NB4 (cell line): ENCODE results near the gene PIAS1.

Experiments used
- DNase-seq: peaks from one replicate; pipeline ENCODE4 v3.0.0; 2010; ENCODE audit warnings: low read depth
- H3K4me3 ChIP-seq: one replicate; pipeline ENCODE4 v1.5.1; 2011; ENCODE audit warnings: mild to moderate bottlenecking, low read depth, low read length, moderate library complexity
- CTCF ChIP-seq: IDR thresholded peaks from one replicate; pipeline ENCODE4 v1.5.1; 2012; ENCODE audit warnings: low read depth, low read length
- MYC ChIP-seq: IDR thresholded peaks from 2 replicates; pipeline ENCODE4 v1.6.1; 2011; ENCODE audit warnings: low read depth, low read length
- POLR2A ChIP-seq: IDR thresholded peaks from 2 replicates; pipeline ENCODE4 v1.6.1; 2011; ENCODE audit warnings: mild to moderate bottlenecking; ENCODE audit not compliant: insufficient read length; ENCODE audit errors: extremely low read depth
- TF ChIP-seq, protein P1 (sequence below): IDR thresholded peaks from 2 replicates; pipeline ENCODE4 v1.6.1; 2011; ENCODE audit warnings: low read depth, low read length

Gene PIAS1

DNA sequence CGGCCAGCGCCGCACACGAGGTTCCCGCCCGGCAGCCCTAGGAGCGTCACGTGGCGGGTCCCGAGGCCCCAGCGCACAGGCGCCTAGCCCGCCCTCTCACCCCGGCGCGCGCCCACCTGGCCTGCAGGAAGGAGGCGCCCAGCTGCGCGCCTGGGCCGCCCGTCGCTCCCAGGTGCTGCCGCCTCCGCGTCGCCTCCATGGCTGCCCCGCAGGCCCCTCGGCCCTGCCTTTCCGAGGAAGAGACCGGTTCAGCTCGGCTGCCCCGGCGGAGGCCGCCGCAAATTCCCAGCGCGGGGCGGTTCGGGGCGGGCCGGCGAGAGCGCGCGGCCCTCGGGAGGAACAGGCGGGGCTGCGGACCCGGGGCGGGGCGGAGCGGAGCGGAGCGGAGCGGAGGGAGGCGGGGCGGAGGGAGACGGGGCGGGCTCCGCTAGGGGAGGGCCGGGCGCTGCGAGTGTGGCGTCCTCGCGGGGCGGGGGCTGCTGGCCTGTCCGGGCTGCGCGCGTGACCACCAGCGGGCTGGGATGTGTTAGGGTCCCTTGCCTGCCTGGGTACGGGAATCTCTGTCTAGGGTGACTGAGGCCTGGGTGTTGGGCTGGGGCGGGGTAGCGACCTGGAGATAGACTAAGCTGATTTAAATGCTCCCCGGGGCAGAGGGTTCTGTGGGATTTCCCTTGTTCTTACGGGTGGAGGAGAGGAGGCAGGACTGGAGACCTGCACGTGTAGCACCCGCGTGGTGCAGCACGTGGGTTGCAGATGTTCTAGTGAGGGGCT lies 175.5 kb downstream of the PIAS1 start, which contains the start of gene CLN6:
CLN6 (minus strand) TSS at position 343 of the 771 bp plus-strand sequence; CDS start at position 199, 144 bp downstream.
- peak; percentile 86 for DNase-seq
- H3K4me3 ChIP-seq: peak within 1 kb of the TSS; percentile 83
- TF ChIP-seq MYC (peak; percentile 100), POLR2A (peak; percentile 79), CTCF (no peak)
- TF ChIP-seq, protein P1, sequence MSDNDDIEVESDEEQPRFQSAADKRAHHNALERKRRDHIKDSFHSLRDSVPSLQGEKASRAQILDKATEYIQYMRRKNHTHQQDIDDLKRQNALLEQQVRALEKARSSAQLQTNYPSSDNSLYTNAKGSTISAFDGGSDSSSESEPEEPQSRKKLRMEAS: peak; percentile 100

- no peak for TF ChIP-seq CTCF
- no peak for TF ChIP-seq POLR2A
- no peak for TF ChIP-seq MYC
- TF ChIP-seq, protein P1: no peak
- DNase-seq: peak; percentile 23
- peak overlapping the region; percentile 66 for H3K4me3 ChIP-seq
Measured at GRCh38 chr15:68230157-68231100, 176.3 kb downstream of the PIAS1 start.

- no peak overlapping the region for H3K4me3 ChIP-seq
- TF ChIP-seq, protein P1: no peak
- TF ChIP-seq MYC (no peak), CTCF (no peak), POLR2A (no peak)
- DNase-seq: no peak
Measured at GRCh38 chr15:68231102-68231818, 177.1 kb downstream of the PIAS1 start.

- H3K4me3 ChIP-seq: no peak overlapping the region
- TF ChIP-seq, protein P1: no peak
- DNase-seq: peak; percentile 51
Measured at GRCh38 chr15:68232449-68232848, 178.3 kb downstream of the PIAS1 start.

DNA sequence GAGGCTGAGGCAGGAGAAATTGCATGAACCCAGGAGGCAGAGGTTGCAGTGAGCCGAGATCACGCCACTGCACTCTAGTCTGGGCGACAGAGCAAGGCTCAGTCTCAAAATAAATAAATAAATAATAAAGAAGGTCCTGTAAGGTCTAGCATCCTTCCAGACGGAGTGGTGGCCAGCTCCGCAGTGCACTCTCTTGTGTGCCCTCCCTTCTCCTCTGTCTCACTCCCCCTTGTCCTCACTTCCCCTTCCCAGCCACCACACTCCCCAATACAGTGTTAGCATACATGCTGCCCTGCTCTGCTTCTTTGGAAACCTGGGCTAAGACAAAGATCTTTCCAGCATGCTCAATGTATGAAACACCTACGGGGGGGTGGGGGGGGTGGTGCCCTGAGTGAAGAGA lies 178.8 kb downstream of the PIAS1 start:
- DNase-seq: peak; percentile 87
- H3K4me3 ChIP-seq: no peak overlapping the region
- no peak for TF ChIP-seq MYC
- no peak for TF ChIP-seq POLR2A
- TF ChIP-seq, protein P1: no peak
- no peak for TF ChIP-seq CTCF
